GM12891 (cell line): ENCODE measurements around the gene DUSP7.

Experiments
- POLR2A ChIP-seq: IDR thresholded peaks from 2 replicates; pipeline ENCODE4 v1.6.1; 2011; ENCODE audit warnings: low read depth, low read length, control low read depth
- POLR2AphosphoS5 ChIP-seq: IDR thresholded peaks from 2 replicates; pipeline ENCODE4 v1.6.1; 2011; ENCODE audit warnings: low read depth, low read length, control low read depth
- SPI1 ChIP-seq: IDR thresholded peaks from 2 replicates; pipeline ENCODE4 v1.6.1; 2011; ENCODE audit warnings: low read depth, low read length, control low read depth
- TAF1 ChIP-seq: IDR thresholded peaks from 2 replicates; pipeline ENCODE4 v1.6.1; 2011; ENCODE audit warnings: low read depth, low read length, control low read depth

DNA sequence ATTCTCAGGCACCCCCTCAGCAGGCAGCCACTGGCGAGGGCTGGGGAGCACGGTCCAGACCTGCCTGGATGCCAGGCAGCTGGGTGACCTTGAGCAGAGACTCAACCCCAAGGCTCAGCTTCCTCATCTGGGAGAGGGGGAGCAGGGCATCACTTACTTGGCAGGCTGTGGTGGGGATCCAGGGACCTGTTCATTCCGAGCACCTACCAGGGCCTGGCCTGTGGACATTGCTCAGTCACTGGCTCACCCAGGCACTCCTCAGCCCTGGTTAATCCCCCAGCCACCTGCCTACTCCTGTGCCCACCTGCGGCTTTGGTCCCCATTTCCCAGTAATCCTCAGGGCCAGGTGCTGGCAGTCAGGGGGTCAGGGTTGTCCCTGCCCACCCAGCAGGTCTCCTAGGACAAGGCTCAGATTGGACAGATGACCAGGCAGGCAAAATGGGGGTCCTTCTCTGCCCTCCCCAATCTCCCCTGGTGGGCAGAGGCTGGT, 51.4 kb downstream of the DUSP7 start:
- TF ChIP-seq TAF1 (no peak), POLR2A (no peak), SPI1 (no peak), POLR2AphosphoS5 (no peak)
